ENCODE results near the gene UBE2F. TPM values are rescaled to one million over a fixed set of nuclear protein-coding genes. Genes with fewer than 3 reads are reported as not detected.

Gene UBE2F
- total and polyA plus RNA-seq, 8 donors, result 6.4 to 87.0 (median 44.9) TPM; not detected in 1

GRCh38 chr2:237952851-237953250 lies 14.0 kb upstream of the UBE2F start:
- intact Hi-C loops (cut with DNase I; ENCODE audit: low total_unique reads), result no loop called here
- TF ChIP-seq POLR2A (IDR thresholded peaks at IDR 0.05) (no peak), EP300 (IDR thresholded peaks at IDR 0.05) (no peak), POLR2AphosphoS5 (IDR thresholded peaks at IDR 0.05) (no peak), CTCF (IDR thresholded peaks at IDR 0.05) (no peak)
- 77 to 85% (median 82%) methylated on average over 2 of the region's 2 CpGs for WGBS, 5 donors

GRCh38 chr2:237955640-237956401 lies 11.0 kb upstream of the UBE2F start:
- intact Hi-C loops (cut with DNase I; ENCODE audit: low total_unique reads), result no loop called here
- Histone ChIP-seq H3K36me3 (no peaks in the 10 kb centered on the region), H3K4me3 (peak overlapping the region; percentile 11 to 38 (median 20)), H3K4me1 (peaks cover 8 to 13% (median 10%) of the 10 kb centered on the region in 4 donors), H3K27ac (no peak overlapping the region), H3K9me3 (no peaks in the 10 kb centered on the region), H3K27me3 (peaks cover 5 to 42% (median 16%) of the 10 kb centered on the region in 3 donors)
- DNase-seq, result peak in 1 of 2 donors; percentile 61
- TF ChIP-seq CTCF (IDR thresholded peaks at IDR 0.05) (no peak), EP300 (IDR thresholded peaks at IDR 0.05) (no peak), POLR2A (IDR thresholded peaks at IDR 0.05) (no peak), POLR2AphosphoS5 (IDR thresholded peaks at IDR 0.05) (no peak)
- WGBS, 5 donors, result 10 to 13% (median 11%) methylated on average over 8 to 64 of the region's 64 CpGs

More at GRCh38 chr2:237952851-237953250, 14.0 kb upstream of the UBE2F start:
- DNase-seq, result no peak
- no peaks in the 10 kb centered on the region for H3K9me3 ChIP-seq
- peaks cover 8 to 13% (median 10%) of the 10 kb centered on the region in 4 donors for H3K4me1 ChIP-seq
- no peak overlapping the region for H3K4me3 ChIP-seq
- H3K36me3 ChIP-seq, result no peaks in the 10 kb centered on the region
- no peak overlapping the region for H3K27ac ChIP-seq
- peaks cover 5 to 49% (median 16%) of the 10 kb centered on the region in 3 donors for H3K27me3 ChIP-seq

- peak in 1 of 2 donors; percentile 26 for DNase-seq
- intact Hi-C loops (cut with DNase I; ENCODE audit: low total_unique reads), result no loop called here
- Histone ChIP-seq H3K27ac (no peak overlapping the region), H3K9me3 (peaks cover 0 to 2% (median under 1%) of the 10 kb centered on the region in 4 donors), H3K27me3 (peaks cover 5 to 42% (median 16%) of the 10 kb centered on the region in 3 donors), H3K4me3 (peak overlapping the region; percentile 11 to 38 (median 20)), H3K36me3 (no peaks in the 10 kb centered on the region), H3K4me1 (peaks cover 8 to 13% (median 10%) of the 10 kb centered on the region in 4 donors)
- TF ChIP-seq POLR2A (IDR thresholded peaks at IDR 0.05) (no peak), POLR2AphosphoS5 (IDR thresholded peaks at IDR 0.05) (no peak), EP300 (IDR thresholded peaks at IDR 0.05) (no peak), CTCF (IDR thresholded peaks at IDR 0.05) (no peak)
- 14 to 63% (median 30%) methylated on average over 3 to 23 of the region's 23 CpGs for WGBS, 5 donors
Observed at GRCh38 chr2:237956402-237956736, 10.4 kb upstream of the UBE2F start.

GRCh38 chr2:237961637-237962036 lies 5.2 kb upstream of the UBE2F start:
- Histone ChIP-seq H3K27ac (no peak overlapping the region), H3K4me1 (peaks cover 5 to 10% (median 7%) of the 10 kb centered on the region in 4 donors), H3K9me3 (peaks cover 0 to 22% (median 17%) of the 10 kb centered on the region in 4 donors), H3K4me3 (no peak overlapping the region), H3K27me3 (peaks cover 0 to 4% (median 1%) of the 10 kb centered on the region in 3 donors), H3K36me3 (no peaks in the 10 kb centered on the region)
- intact Hi-C loops (cut with DNase I; ENCODE audit: low total_unique reads), result no loop called here
- no peak for TF ChIP-seq CTCF (IDR thresholded peaks at IDR 0.05)
- no peak for TF ChIP-seq EP300 (IDR thresholded peaks at IDR 0.05)
- TF ChIP-seq POLR2A (IDR thresholded peaks at IDR 0.05), result no peak
- TF ChIP-seq POLR2AphosphoS5 (IDR thresholded peaks at IDR 0.05), result no peak
- no peak for DNase-seq
- WGBS, 5 donors, result 76 to 89% (median 88%) methylated on average over 5 of the region's 5 CpGs
